WTC11 (cell line): ENCODE data around the gene FOXL1. TPM values are rescaled to one million over a fixed set of nuclear protein-coding genes. Genes with fewer than 3 reads are reported as not detected.

Source experiments
- ATAC-seq: fragments of 200-7000 bp; cut with Tn5 transposase; 2 replicates; pipeline ENCODE4 v1.10.0; 2021; ENCODE audit warnings: mild to moderate bottlenecking, moderate library complexity
- CTCF ChIA-PET: fragments of 300-600 bp; sonication (Branson Sonifier 250); formaldehyde crosslinking; loops from one replicate; lab custom pipeline; 2021; ENCODE audit warnings: antibody characterized with exemption; lab: Charles Lee
- POLR2A ChIA-PET: fragments of 350-600 bp; sonication (Branson Sonifier 250); formaldehyde crosslinking; loops from one replicate; lab custom pipeline; 2021; ENCODE audit warnings: antibody characterized with exemption; lab: Charles Lee
- DNase-seq: peaks from one replicate; pipeline ENCODE4 v3.0.0; 2021; ENCODE audit warnings: low spot score
- H3K27ac Mint-ChIP-seq: 2 replicates; pipeline ENCODE4 v1.8.0; 2021; ENCODE audit warnings: mixed read lengths
- H3K27me3 Mint-ChIP-seq: 2 replicates; pipeline ENCODE4 v1.8.0; 2021; ENCODE audit warnings: low read depth, mild to moderate bottlenecking, moderate library complexity, mixed read lengths
- H3K36me3 Mint-ChIP-seq: 2 replicates; pipeline ENCODE4 v1.8.0; 2021; ENCODE audit warnings: mixed read lengths
- H3K4me1 Mint-ChIP-seq: 2 replicates; pipeline ENCODE4 v1.8.0; 2022; ENCODE audit warnings: mixed read lengths
- H3K4me3 Mint-ChIP-seq: 2 replicates; pipeline ENCODE4 v1.8.0; 2021; ENCODE audit warnings: mild to moderate bottlenecking, moderate library complexity, mixed read lengths
- H3K9me3 Mint-ChIP-seq: 2 replicates; pipeline ENCODE4 v1.8.0; 2021; ENCODE audit warnings: mixed read lengths
- ATF3 ChIP-seq: sonication (generic); formaldehyde crosslinking; conservative IDR thresholded peaks from 2 replicates; pipeline ENCODE4 v1.8.1; 2022; ENCODE audit warnings: mild to moderate bottlenecking, missing genetic modification reagents
- EMX1 ChIP-seq: fragments of 250-450 bp; sonication (Bioruptor Pico); IDR thresholded peaks from 2 replicates; pipeline ENCODE4 v1.8.0; 2021; ENCODE audit warnings: mild to moderate bottlenecking
- ESRRA ChIP-seq: sonication (generic); formaldehyde crosslinking; IDR thresholded peaks from 2 replicates; pipeline ENCODE4 v1.8.1; 2022; ENCODE audit warnings: mild to moderate bottlenecking, missing genetic modification reagents, borderline replicate concordance
- ETV6 ChIP-seq: sonication (generic); formaldehyde crosslinking; IDR thresholded peaks from 2 replicates; pipeline ENCODE4 v1.8.1; 2022; ENCODE audit warnings: mild to moderate bottlenecking, missing genetic modification reagents
- FOXP4 ChIP-seq: sonication (generic); formaldehyde crosslinking; IDR thresholded peaks from 2 replicates; pipeline ENCODE4 v1.8.0; 2022; ENCODE audit warnings: mild to moderate bottlenecking, missing genetic modification reagents
- GABPB1 ChIP-seq: sonication (generic); formaldehyde crosslinking; IDR thresholded peaks from 2 replicates; pipeline ENCODE4 v1.8.1; 2023; ENCODE audit warnings: mild to moderate bottlenecking, missing genetic modification reagents
- HMGA2 ChIP-seq: fragments of 250-450 bp; sonication (Bioruptor Pico); IDR thresholded peaks from 2 replicates; pipeline ENCODE4 v1.4.0; 2021; ENCODE audit warnings: mild to moderate bottlenecking, moderate library complexity
- IRF2 ChIP-seq: sonication (generic); formaldehyde crosslinking; IDR thresholded peaks from 2 replicates; pipeline ENCODE4 v1.8.0; 2022; ENCODE audit warnings: low read depth, missing genetic modification reagents, borderline replicate concordance
- MAX ChIP-seq: sonication (generic); formaldehyde crosslinking; IDR thresholded peaks from 2 replicates; pipeline ENCODE4 v1.8.0; 2022; ENCODE audit warnings: mild to moderate bottlenecking, missing genetic modification reagents
- NFATC4 ChIP-seq: fragments of 250-450 bp; sonication (Bioruptor Pico); IDR thresholded peaks from 2 replicates; pipeline ENCODE4 v1.9.0; 2021; ENCODE audit warnings: mild to moderate bottlenecking
- OVOL2 ChIP-seq: fragments of 250-450 bp; sonication (Bioruptor Pico); IDR thresholded peaks from 2 replicates; pipeline ENCODE4 v1.9.0; 2021; ENCODE audit warnings: mild to moderate bottlenecking, borderline replicate concordance
- RORB ChIP-seq: fragments of 250-450 bp; sonication (Bioruptor Pico); IDR thresholded peaks from 2 replicates; pipeline ENCODE4 v1.9.0; 2021; ENCODE audit warnings: mild to moderate bottlenecking
- SOX15 ChIP-seq: fragments of 250-450 bp; sonication (Bioruptor Pico); IDR thresholded peaks from 2 replicates; pipeline ENCODE4 v1.9.0; 2021; ENCODE audit warnings: mild to moderate bottlenecking
- TEAD1 ChIP-seq: sonication (generic); formaldehyde crosslinking; IDR thresholded peaks from 2 replicates; pipeline ENCODE4 v1.8.0; 2022; ENCODE audit warnings: mild to moderate bottlenecking, missing genetic modification reagents
- ZNF396 ChIP-seq: fragments of 250-450 bp; sonication (Bioruptor Pico); IDR thresholded peaks from 2 replicates; pipeline ENCODE4 v1.8.0; 2021; ENCODE audit warnings: mild to moderate bottlenecking, moderate library complexity, borderline replicate concordance
- total RNA-seq: library from RNA; stranded (reverse); gene quantifications from 3 replicates; pipeline ENCODE4 v1.2.3, GENCODE V29; 2021
- TF ChIP-seq, protein P1 (sequence below): fragments of 250-450 bp; sonication (Bioruptor Pico); IDR thresholded peaks from 2 replicates; pipeline ENCODE4 v1.9.0; 2021; ENCODE audit warnings: mild to moderate bottlenecking
- TF ChIP-seq, protein P2 (sequence below): sonication (generic); formaldehyde crosslinking; IDR thresholded peaks from 2 replicates; pipeline ENCODE4 v1.8.1; 2022; ENCODE audit warnings: mild to moderate bottlenecking, moderate library complexity, missing genetic modification reagents
- TF ChIP-seq, protein P3 (sequence below): fragments of 250-450 bp; sonication (Bioruptor Pico); IDR thresholded peaks from 2 replicates; pipeline ENCODE4 v2.1.2; 2022; ENCODE audit warnings: mild to moderate bottlenecking, moderate library complexity
- TF ChIP-seq, protein P4 (sequence below): sonication (generic); formaldehyde crosslinking; IDR thresholded peaks from 2 replicates; pipeline ENCODE4 v1.8.0; 2022; ENCODE audit warnings: mild to moderate bottlenecking, missing genetic modification reagents

The FOXL1 gene
- total RNA-seq, 1 experiment from 2014 or later = 0.33 TPM

DNA sequence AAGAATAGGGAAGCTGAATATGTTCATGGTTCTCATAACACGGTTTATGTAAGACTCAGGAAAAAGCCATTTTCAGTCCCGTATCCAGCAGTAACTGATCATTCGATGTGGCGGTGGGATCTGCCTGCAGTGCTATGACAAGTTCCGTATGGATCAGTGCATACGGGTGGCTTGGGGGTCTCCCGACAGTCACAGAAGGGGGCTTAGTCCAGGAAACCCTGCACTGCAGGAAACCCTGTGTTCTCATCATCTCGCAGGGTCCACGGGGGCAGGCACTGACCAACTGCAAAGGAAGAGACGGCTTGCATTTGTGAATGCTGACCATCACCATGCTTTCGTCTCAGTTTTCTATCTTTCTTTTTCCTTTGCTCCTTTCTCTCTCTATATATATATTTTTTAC is 31.1 kb upstream of the FOXL1 start:
- CTCF ChIA-PET = no interaction called here
- TF ChIP-seq OVOL2 (CRISPR knock-in tag) (no peak), HMGA2 (CRISPR knock-in tag) (no peak), ATF3 (CRISPR knock-in tag) (no peak), FOXP4 (CRISPR knock-in tag) (no peak), SOX15 (no peak), MAX (CRISPR knock-in tag) (no peak)
- TF ChIP-seq, protein P1, sequence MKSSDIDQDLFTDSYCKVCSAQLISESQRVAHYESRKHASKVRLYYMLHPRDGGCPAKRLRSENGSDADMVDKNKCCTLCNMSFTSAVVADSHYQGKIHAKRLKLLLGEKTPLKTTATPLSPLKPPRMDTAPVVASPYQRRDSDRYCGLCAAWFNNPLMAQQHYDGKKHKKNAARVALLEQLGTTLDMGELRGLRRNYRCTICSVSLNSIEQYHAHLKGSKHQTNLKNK (CRISPR knock-in tag) = no peak
- DNase-seq (no peak), ATAC-seq (no peak)
- no peak overlapping the region for H3K4me3 Mint-ChIP-seq
- no peaks in the 10 kb centered on the region for H3K4me1 Mint-ChIP-seq
- POLR2A ChIA-PET = no interaction called here
- H3K36me3 Mint-ChIP-seq = peaks cover 10% of the 10 kb centered on the region
- no peak overlapping the region for H3K27ac Mint-ChIP-seq
- H3K9me3 Mint-ChIP-seq = peaks cover 3% of the 10 kb centered on the region; the same call in 1 of the 2 replicates
- no peaks in the 10 kb centered on the region for H3K27me3 Mint-ChIP-seq

- Mint-ChIP-seq H3K4me1 (peaks cover 4% of the 10 kb centered on the region; the same call in 1 of the 2 replicates), H3K36me3 (peaks cover 9% of the 10 kb centered on the region), H3K27ac (no peak overlapping the region), H3K4me3 (no peak overlapping the region), H3K9me3 (peaks cover 3% of the 10 kb centered on the region; the same call in 1 of the 2 replicates), H3K27me3 (no peaks in the 10 kb centered on the region)
- ChIA-PET POLR2A (no interaction called here), CTCF (interaction anchor here (0.6 kb wide), 1 partner anchor 471 kb away, joined by 3 read pairs; no protein-coding TSS in a partner anchor)
- no peak for DNase-seq
- ATAC-seq = no peak
- TF ChIP-seq, protein P2, sequence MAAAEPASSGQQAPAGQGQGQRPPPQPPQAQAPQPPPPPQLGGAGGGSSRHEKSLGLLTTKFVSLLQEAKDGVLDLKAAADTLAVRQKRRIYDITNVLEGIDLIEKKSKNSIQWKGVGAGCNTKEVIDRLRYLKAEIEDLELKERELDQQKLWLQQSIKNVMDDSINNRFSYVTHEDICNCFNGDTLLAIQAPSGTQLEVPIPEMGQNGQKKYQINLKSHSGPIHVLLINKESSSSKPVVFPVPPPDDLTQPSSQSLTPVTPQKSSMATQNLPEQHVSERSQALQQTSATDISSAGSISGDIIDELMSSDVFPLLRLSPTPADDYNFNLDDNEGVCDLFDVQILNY = no peak
- TF ChIP-seq ESRRA (CRISPR knock-in tag) (no peak), TEAD1 (CRISPR knock-in tag) (no peak), GABPB1 (CRISPR knock-in tag) (no peak)
Measured at GRCh38 chr16:86549076-86549892, 29.1 kb upstream of the FOXL1 start.

DNA sequence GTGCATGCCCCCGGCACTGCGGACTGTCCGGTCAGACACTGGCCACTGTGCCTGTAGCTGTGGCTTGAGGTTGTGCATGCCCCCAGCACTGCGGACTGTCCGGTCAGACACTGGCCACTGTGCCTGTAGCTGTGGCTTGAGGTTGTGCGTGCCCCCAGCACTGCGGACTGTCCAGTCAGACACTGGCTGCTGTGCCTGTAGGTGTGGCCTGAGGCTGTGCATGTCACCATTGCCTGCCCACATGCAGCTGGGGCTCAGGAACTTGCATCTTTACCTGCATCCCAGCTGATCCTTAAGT is 28.5 kb upstream of the FOXL1 start:
- POLR2A ChIA-PET = no interaction called here
- TF ChIP-seq, protein P3, sequence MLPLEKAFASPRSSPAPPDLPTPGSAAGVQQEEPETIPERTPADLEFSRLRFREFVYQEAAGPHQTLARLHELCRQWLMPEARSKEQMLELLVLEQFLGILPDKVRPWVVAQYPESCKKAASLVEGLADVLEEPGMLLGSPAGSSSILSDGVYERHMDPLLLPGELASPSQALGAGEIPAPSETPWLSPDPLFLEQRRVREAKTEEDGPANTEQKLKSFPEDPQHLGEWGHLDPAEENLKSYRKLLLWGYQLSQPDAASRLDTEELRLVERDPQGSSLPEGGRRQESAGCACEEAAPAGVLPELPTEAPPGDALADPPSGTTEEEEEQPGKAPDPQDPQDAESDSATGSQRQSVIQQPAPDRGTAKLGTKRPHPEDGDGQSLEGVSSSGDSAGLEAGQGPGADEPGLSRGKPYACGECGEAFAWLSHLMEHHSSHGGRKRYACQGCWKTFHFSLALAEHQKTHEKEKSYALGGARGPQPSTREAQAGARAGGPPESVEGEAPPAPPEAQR (CRISPR knock-in tag) = no peak
- no peaks in the 10 kb centered on the region for H3K27me3 Mint-ChIP-seq

GRCh38 chr16:86550281-86550680 is 28.1 kb upstream of the FOXL1 start:
- CTCF ChIA-PET = no interaction called here
- Mint-ChIP-seq H3K36me3 (0 out of 2 replicates have a peak, but pooled peaks cover 4% of the 10 kb centered on the region), H3K4me1 (peaks cover 4% of the 10 kb centered on the region; the same call in 1 of the 2 replicates), H3K27me3 (no peaks in the 10 kb centered on the region), H3K27ac (no peak overlapping the region), H3K4me3 (no peak overlapping the region), H3K9me3 (no peaks in the 10 kb centered on the region)
- DNase-seq = no peak
- POLR2A ChIA-PET = no interaction called here
- no peak for ATAC-seq
- TF ChIP-seq EMX1 (no peak), ESRRA (CRISPR knock-in tag) (no peak), ZNF396 (CRISPR knock-in tag) (no peak), RORB (CRISPR knock-in tag) (no peak), NFATC4 (no peak), IRF2 (CRISPR knock-in tag) (no peak), ETV6 (CRISPR knock-in tag) (no peak)
- TF ChIP-seq, protein P4, sequence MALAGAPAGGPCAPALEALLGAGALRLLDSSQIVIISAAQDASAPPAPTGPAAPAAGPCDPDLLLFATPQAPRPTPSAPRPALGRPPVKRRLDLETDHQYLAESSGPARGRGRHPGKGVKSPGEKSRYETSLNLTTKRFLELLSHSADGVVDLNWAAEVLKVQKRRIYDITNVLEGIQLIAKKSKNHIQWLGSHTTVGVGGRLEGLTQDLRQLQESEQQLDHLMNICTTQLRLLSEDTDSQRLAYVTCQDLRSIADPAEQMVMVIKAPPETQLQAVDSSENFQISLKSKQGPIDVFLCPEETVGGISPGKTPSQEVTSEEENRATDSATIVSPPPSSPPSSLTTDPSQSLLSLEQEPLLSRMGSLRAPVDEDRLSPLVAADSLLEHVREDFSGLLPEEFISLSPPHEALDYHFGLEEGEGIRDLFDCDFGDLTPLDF (CRISPR knock-in tag) = no peak

More for the DNA sequence above, 28.5 kb upstream of the FOXL1 start:
- H3K9me3 Mint-ChIP-seq = no peaks in the 10 kb centered on the region
- CTCF ChIA-PET = interaction anchor here (0.6 kb wide), 1 partner anchor 471 kb away, joined by 3 read pairs; no protein-coding TSS in a partner anchor
- no peak for ATAC-seq
- no peak overlapping the region for H3K27ac Mint-ChIP-seq
- peaks cover 4% of the 10 kb centered on the region; the same call in 1 of the 2 replicates for H3K36me3 Mint-ChIP-seq
- no peak for DNase-seq
- H3K4me3 Mint-ChIP-seq = no peak overlapping the region
- peaks cover 4% of the 10 kb centered on the region; the same call in 1 of the 2 replicates for H3K4me1 Mint-ChIP-seq
